Stimulated activated CD4-positive, alpha-beta T cell treated with anti-CD3 and anti-CD28 coated beads, Interleukin-2, amount 100 ng/mL, for 48 hours (primary cell): ENCODE data around the gene MAGEA9.
"Not testable (repeated sequence)": the region's sequence is repeated elsewhere in the genome, so short reads cannot be mapped to it uniquely, and the experiment has no call there.

Experiments
- DNase-seq, 2 donors: peaks; one replicate each; pipeline ENCODE4 v3.0.0-alpha.2; 2020

The MAGEA9 gene, protein sequence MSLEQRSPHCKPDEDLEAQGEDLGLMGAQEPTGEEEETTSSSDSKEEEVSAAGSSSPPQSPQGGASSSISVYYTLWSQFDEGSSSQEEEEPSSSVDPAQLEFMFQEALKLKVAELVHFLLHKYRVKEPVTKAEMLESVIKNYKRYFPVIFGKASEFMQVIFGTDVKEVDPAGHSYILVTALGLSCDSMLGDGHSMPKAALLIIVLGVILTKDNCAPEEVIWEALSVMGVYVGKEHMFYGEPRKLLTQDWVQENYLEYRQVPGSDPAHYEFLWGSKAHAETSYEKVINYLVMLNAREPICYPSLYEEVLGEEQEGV

DNA sequence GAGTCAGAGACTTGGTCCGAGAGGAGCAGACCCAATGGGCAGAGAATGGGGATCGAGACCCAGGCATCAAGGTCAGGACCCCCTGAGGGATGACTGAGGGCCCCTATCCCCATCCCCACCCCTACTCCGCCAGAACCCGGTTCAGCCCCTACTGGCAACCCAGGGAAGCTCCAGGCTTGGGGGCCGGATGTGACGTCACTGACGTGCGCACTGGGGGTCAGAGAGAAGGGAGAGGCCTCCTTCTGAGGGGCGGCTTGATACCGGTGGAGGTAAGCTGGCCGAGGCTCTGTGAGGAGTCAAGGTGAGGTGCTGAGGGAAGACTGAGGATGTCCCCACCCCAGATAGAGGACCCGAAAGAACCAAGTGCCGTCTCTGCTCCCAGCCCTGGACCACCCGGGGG is at the start of gene MAGEA9:
TSS of gene MAGEA9 (plus strand) at position 204 of the 400 bp plus-strand sequence. CDS start 4,281 bp downstream, outside the sequence.
- DNase-seq, result not testable (repeated sequence)

DNA sequence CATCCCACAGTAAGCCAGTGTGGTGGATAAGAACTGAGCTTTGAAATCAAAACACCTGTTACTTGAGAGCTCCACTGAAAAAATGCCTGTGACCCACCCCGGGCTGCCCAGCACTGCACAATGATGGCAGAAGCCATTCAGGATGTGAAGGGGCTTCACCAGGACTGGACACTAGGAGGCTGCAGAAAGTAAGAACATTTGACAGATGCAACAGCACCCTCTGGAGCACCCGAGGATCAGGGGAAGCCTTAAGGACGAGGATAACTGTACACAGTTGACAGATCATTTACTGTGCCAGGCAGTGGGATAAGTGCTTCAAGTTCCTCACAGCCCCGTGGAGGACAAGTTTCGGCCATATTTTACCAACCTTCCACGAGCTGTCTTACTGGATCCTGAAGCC is 39.5 kb upstream of the MAGEA9 start:
- not testable (repeated sequence) for DNase-seq

DNA sequence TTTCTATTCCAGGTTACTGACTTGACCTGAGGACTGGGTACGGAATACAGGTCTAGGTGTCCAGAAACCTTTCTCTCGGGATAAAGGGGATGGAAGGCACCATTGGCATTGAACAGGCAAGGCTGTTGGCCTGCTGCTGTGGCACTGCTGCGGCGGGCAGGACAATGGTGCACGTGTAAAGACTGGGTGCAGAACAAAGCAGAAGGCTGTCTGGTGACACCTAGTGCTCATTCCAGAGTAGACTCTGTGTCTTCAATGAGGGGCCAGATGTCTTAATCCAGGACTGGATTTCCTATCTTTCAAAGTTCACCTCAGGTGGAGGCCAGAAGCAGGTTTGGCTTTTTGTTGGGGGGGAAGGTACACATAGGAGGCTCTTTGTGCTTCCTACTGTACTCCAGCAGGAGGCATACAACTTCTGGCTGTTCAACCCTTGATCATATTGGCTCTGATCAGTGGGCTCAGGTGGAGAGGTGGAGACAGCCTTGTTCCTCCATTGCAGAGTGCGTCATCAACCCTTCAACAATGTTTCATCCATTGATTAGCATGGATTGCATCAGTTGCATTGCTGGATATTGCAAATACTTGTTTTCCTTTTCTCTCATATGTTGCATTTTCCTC is 35.2 kb upstream of the MAGEA9 start:
- DNase-seq, result not testable (repeated sequence)

DNA sequence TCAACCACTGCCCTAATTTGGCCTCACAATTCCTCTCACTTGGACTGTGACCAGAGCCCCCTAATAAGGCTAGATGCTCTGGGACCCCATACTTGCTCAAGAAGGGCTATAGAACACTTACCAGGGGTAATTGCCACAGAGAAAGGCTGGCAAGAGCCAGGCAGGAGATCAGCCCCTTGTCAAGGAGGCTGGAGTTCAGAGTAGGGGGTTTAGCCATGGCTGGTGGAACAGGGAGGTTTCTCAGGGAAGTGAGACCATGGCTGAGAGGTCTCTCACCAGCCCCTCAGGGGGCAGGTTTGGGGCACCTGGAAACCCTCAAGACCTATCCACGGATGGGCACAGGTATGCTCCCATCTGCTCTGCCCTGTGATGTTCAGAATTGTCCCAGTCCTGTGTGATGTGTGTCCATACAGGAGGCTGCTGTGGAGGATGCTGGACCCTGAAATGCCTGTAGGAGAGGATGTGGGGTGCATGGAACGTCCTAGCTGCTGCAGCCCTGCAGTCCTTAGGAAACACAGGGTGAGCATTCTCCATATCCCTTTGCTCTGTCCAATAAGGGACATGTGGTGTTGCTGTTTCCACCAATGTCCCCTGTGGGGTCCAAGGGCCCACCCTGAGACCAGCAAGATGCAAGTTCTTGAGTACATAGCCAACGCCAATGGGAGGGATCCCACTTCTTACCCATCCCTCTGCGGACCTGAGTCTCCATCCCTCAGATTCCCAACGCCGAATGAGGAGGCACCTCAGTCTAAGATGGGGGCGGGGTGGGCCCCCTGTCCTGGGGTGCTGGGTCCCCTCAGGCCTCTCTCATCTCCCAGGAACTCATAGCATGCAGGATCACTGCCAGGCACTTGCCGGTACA is 24.3 kb upstream of the MAGEA9 start:
- DNase-seq, result no peak

DNA sequence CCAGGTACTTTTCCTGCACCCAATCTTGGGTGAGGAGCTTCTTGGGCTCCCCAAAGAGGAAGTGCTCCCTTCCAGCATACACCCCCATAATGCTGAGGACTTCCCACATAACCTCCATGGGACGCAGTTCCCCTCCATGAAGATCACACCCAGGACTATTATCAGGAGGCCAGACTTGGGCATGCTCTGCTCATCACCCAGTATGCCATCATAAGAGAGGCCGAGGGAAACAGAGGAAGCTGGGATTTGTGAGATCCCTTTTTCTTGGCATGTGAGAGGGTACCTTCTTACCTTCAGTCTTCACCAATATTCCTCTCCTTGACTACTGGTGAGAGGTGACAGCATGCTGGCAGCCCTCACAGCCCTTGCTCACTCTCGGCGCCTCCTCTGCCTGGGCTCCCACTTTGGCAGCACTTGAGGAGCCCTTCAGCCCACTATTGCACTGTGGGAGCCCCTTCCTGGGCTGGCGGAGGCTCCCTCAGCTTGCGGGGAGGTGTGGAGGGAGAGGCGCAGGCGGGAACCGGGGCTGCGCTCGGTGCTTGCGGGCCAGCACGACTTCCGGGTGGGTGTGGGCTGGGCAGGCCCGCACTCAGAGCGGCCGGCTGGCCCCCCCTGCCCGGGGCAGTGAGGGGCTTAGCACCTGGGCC is 23.5 kb upstream of the MAGEA9 start:
- DNase-seq, result no peak

DNA sequence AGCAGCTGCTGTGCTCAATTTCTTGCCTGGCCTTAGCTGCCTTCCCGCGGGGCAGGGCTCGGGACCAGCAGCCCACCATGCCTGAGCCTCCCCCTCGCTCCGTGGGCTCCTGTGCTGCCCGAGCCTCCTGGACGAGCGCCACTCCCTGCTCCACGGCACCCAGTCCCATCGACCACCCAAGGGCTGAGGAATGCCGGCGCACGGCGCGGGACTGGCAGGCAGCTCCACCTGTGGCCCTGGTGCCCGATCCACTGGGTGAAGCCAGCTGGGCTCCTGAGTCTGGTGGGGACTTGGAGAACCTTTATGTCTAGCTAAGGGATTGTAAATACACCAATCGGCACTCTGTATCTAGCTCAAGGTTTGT is 23.0 kb upstream of the MAGEA9 start:
- not testable (repeated sequence) for DNase-seq

DNA sequence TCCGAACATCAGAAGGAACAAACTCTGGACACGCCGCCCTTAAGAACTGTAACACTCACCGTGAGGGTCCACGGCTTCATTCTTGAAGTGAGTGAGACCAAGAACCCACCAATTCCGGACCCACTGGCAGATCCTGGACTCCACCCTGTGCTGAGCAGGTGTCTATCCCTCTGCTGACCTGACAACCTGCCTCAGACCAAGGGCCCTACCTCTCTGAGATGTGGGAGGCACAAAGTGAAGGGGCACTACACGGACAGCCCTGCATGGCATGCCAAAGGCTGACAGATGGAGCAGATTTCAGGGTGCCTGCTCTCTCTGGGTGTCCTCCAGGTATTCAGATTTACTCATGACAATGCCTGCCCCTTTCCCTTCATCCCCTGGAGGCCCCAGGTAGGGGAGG is 21.9 kb upstream of the MAGEA9 start:
- DNase-seq, result no peak

DNA sequence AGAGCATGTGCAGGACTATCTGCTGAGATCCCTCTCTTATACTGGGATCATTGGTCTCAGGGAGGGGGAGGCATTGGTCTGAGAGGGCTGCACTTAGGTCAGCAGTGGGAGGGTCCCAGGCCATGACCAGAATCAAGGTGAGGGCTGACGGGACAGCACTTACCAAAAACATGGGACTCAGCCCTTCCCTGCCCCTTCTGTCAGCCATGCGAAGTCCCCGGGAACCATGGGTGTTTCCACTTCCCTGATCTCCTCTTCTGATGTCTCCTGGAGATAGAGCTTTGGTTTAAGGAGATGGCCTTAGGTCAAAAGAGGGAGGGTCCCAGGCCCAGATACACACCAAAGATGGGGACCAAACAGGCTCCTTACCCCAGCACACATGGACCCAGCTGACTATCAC is 20.8 kb upstream of the MAGEA9 start:
- no peak for DNase-seq

DNA sequence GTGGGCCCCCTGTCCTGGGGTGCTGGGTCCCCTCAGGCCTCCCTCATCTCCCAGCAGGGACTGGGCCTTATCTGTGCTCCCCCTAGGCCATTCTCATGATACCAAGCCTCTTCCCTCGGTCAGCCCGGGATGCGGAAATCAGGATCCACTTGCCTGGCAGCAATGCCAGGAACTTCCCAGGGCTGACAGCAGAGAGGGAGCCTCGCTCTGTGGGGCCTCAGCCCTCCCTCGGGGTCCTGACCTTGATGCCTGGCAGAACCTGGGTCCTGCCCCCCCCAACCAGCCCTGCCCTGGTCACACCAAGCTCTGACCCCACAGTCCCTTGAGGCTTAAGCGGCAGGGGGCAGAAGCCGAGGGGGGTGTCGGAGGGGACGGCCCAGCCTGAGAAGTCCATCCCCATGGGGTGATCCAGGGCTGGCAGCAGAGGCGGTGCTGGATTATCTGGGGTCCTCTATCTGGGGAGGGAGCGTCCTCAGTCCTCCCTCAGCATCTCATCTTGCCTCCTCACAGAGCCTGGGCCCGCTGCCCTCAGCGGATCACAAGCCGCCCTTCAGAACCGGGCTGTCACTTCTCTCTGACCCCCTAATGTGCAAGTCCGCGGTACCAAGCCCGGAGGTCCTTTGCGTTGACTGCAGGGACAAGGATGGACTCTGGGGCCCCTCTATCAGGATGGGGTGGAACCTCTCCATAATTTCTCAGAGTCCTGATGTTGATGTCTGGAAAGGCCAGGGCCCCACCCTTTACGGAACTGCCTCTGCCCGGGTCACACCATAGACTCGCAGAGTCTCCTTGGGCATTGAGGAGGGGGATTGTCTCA is 19.7 kb upstream of the MAGEA9 start:
- not testable (repeated sequence) for DNase-seq

DNA sequence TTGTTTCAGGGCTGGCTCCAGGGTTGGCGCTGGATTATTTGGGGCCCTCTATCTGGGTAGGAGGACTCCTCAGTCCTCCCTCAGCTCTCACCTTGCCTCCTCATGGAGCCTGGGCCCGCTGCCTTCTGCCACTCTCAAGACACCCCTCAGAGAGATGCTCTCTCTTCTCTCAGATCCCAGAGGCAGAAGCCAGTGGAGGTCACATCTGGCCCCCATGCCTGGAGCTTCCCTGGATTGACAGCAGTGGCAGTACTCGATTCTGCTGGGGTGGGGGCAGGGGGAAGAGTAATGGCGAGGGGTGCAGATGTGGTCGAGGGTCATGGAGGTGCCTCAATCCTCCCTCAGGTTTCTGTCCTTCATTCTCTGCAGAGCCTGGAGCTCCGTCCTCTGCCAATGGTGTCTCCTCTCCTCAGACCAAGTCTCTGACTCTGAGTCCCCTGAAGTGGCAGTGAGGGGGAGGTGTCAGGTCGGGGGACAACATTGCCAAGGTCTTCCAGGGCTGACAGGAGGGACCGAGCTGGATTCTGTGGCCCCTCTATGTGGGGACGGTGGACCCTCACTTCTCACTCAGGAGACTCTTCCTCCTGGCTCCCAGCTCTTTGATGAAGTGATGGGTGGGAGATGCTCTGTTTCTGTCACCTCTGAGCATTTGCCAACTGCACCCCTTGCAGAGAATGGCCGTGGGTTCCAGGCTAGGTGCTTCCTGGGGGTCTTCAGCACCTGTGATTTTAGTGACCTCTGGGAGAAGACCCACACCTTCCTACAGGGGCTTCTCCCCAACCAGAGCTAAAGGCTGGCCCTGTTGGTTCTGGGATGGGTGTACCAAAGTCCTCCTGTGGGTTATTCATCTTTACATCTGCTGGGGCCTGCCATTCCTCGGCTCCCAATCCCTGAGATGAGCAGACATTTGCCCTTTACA is 18.8 kb upstream of the MAGEA9 start:
- no peak for DNase-seq

DNA sequence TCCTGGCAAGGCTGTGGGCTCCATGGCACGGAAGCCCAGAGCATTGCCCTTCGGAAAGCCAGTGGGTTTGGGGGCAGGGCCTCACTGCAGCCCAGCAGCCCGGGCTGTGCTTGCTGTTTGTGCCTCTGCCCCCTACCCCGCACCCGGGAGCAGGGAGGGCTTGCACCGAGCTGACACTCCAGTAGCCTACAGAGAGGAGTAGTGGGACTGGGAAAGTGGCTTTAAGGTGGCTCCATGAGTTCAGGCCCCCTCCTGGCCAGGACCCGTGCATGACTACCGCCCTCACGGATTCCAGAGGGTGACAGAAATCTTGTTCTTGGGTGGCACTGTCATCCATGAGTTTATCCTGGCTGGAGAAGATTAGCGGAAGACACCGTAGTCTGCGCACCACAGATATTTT is 11.4 kb upstream of the MAGEA9 start:
- not testable (repeated sequence) for DNase-seq

DNA sequence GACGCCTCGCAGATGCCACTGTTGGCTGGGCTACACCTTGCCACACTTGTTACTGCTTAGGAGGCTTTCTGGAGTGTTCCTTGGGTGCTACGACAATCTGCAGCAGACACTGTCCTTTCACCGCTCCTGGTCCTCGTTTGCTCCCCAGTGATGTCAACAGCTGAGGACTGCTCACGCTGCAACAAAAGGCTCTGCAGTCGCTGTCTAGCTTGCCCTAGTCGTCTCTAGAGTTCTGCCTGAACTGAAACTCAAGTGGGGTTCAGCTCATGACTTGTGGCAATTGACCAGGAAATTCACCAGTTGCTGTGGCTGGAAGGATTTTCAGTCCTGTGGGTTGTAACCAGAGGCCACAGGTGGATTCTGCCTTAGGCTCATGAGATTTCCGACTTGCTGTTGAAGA is 8.7 kb upstream of the MAGEA9 start:
- not testable (repeated sequence) for DNase-seq

DNA sequence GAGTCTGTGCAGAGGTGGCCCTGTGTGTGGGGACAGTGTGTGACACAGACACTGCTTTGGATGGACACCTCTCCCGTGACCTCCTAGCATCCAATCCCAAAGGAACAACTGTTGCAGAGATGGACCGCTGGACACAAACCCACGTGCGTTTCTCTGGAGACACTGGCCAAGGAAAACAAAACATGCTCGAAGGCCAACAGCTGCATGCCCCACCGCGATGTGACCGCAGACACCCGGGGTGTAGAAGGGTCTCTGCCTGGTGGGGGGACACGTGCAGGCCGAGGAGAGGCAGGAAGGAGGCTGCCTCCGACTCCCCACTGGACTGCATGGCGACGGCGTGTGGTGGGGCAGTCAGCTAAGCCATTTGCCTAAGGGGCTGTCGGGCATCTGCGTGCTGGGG is 8.0 kb upstream of the MAGEA9 start, which contains the start of gene HSFX1:
TSS of gene HSFX1 (plus strand) at position 301 of the 400 bp plus-strand sequence. CDS start 614 bp downstream, outside the sequence.
- DNase-seq, result not testable (repeated sequence)

DNA sequence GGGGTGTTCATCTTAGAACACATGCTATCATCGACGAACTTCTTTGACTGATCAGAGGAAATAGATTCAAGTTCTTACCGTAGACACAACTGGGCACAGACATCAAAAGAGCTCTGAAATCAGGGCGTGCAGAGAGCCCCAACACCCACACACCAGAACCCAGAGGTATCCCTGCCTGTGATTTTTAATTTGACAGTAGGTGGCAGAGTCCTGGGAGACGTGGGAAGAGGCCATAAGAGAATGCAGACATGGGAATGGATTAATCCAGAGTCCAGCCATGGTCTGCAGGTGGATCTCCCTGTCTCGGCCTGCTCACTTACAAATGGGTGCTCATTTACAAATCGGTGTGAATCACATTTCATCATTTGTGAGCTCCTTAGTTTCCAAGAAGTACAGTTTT is 3.7 kb upstream of the MAGEA9 start:
- not testable (repeated sequence) for DNase-seq

DNA sequence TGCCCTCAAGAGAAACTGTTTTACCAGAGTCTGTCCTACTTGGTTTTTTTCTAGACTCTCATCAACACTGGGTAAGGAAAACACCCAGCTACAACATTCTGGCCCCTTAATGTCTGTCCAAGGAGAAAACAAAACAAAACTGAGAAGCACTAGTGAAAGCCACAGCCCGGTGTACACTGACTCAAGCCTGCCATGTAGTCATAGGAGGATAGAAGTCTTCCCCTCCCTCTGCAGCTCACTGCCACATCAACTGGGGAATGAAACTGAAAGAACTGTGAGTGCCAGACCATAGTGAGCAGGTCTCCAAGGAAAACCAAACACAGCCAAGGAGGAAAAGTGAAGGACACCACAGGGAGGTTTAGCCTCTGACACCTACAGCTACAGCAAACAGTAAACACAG is 13.8 kb downstream of the MAGEA9 start:
- DNase-seq, result not testable (repeated sequence)

DNA sequence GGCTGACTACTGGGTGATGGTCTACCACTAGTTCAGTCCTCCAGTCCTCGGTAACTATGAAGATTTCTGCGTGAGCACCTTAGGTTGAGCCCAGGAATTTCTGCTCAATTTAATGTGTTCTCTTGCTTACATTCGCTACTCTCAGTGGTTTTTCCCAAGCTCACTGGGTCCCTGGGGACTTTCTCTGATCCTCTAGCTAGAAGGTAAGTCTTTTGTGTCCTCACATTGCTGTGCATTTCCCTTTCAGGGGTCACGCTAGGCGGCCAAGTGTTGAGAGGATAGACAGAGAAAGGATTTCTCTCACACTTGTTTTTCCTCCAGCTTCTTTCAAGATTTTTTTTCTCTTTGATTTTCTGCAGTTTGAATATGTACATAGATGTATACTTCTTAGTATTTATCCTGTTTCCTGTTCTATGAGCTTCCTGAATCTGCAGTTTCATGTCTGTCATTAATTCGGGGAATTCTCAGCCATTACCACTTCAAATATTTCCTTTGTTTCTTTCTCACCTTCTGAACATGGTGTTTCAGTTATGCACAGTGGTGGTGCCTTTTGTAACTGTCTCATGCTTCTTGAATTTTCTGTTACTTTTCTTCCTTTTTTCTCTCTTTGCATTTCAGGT is 17.5 kb downstream of the MAGEA9 start:
- no peak for DNase-seq

DNA sequence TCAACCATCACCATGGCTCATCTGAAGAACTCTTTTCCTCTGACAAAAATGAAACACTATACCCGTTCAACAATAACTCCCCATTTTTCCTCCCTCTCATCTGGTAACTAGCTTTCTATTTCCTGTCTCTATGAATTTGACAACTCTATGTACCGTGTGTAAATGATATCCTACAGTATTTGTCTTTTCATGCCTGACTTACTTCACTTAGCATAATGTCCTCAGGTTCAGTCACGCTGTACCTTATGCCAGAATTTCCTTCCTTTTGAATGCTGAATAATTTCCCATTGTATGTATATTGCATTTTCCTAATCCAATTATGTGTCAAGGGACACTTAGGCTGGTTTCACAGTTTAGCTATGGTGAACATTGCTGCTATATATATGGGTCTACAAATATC is 18.2 kb downstream of the MAGEA9 start:
- no peak for DNase-seq

DNA sequence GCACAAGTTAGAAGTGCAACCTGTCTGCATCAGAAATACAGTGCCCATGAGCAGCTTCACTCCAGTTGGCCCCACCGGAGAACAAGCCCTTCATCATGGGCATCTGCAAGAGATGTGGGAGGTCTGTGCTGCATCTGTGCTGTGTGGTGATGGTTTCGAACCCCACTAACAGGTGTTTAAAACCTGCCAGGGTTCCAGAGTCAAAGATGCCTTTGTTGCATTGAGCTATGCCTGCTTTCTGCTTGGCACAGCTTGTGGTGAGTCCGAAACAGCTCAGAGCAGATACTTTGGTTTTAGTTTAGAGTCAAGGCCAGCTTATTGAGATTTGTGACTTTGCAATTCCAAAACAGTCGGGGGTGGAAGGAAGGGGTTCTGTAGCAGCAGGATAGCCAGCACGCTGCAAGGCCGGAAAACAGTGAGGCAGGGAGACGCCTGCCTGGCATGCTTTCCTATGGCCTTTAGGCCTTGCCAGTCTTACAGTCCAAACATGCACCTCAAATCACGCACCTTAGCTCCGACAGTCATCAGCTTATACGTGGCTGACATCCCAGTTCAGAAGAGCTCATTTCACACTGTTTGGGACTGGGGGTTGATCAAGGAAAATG is 21.8 kb downstream of the MAGEA9 start:
- DNase-seq, result no peak

DNA sequence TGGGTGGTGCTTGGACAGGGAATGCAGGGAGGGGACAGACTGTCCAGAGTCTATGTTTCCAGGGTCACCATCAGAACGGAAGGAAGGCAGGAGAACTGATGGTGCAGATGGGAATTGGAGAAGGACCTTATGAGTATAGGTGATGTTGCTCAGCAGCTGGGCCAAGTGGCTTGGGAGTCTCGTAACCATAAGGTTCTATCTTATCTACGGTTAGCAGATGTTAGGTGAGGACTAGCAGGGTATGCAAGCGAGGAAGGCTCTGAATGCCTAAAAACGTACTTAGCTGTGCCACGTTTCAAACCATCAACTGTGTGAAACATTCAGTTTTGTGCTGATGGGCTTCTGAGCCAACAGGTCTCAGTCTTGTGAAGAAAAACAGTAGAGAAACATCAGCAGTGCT is 22.4 kb downstream of the MAGEA9 start:
- DNase-seq, result no peak
